ENCODE results near the gene HS2ST1. TPM values are rescaled to one million over a fixed set of nuclear protein-coding genes. Genes with fewer than 3 reads are reported as not detected.

HS2ST1 gene
- polyA plus RNA-seq, 3 donors, result 2.6 to 6.0 (median 4.2) TPM

DNA sequence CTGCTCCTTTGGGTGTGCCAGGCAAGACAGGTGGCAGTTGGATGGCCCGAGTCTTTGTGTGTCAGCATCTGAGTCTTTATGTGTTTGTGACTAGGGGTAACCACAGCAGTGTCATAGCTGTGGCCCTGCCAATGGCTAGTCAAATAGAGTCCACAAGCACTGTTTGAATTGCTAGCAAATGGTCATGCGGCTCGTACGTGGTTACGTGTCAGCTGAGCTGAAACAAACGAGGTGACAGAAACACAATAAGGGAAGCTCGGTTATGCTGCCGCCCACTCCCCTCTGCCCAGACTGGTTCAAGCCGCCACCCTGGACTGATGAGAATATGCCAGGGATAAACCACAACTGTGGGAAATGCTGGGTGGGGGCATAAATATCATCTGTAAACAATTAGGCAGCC lies 239.9 kb downstream of the HS2ST1 start:
- peaks cover 38 to 52% of the 10 kb centered on the region in 2 donors for H3K4me1 ChIP-seq (ENCODE audit: control insufficient read depth in 1 of 2, insufficient read depth in 2 of 2, low read length in 2 of 2)
- H3K27ac ChIP-seq (ENCODE audit: low read depth in 1 of 2, low read length in 2 of 2), result no peak overlapping the region
- H3K27me3 ChIP-seq (ENCODE audit: control insufficient read depth in 2 of 2, insufficient read depth in 2 of 2, low read length in 2 of 2), result no peaks in the 10 kb centered on the region
- H3K4me2 ChIP-seq (replicated peaks; ENCODE audit: extremely low read depth, low read length, poor library complexity, severe bottlenecking), result no peak overlapping the region
- H4K20me1 ChIP-seq (ENCODE audit: insufficient read depth, low read length), result no peaks in the 10 kb centered on the region
- TF ChIP-seq, protein P1, sequence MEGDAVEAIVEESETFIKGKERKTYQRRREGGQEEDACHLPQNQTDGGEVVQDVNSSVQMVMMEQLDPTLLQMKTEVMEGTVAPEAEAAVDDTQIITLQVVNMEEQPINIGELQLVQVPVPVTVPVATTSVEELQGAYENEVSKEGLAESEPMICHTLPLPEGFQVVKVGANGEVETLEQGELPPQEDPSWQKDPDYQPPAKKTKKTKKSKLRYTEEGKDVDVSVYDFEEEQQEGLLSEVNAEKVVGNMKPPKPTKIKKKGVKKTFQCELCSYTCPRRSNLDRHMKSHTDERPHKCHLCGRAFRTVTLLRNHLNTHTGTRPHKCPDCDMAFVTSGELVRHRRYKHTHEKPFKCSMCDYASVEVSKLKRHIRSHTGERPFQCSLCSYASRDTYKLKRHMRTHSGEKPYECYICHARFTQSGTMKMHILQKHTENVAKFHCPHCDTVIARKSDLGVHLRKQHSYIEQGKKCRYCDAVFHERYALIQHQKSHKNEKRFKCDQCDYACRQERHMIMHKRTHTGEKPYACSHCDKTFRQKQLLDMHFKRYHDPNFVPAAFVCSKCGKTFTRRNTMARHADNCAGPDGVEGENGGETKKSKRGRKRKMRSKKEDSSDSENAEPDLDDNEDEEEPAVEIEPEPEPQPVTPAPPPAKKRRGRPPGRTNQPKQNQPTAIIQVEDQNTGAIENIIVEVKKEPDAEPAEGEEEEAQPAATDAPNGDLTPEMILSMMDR (IDR thresholded peaks at IDR 0.05), result no peak
- DNase-seq, result no peak
- no peaks in the 10 kb centered on the region for H3K36me3 ChIP-seq (replicated peaks in 1 of 2; ENCODE audit: control insufficient read depth in 1 of 2, insufficient read depth in 2 of 2, low read length in 2 of 2)
- H3K79me2 ChIP-seq (ENCODE audit: insufficient read depth, low read length), result no peaks in the 10 kb centered on the region
- intact Hi-C loops (cut with micrococcal nuclease), result no loop called here
- no peaks in the 10 kb centered on the region for H3K9me3 ChIP-seq (replicated peaks in 1 of 2; ENCODE audit: control insufficient read depth in 1 of 2, insufficient read depth in 1 of 2, low read length in 2 of 2)
- 68% methylated on average over 8 of the region's 9 CpGs for WGBS (ENCODE audit: insufficient coverage)
- Mint-ChIP-seq H3K36me3 (no peaks in the 10 kb centered on the region), H3K4me1 (peaks cover 47% of the 10 kb centered on the region), H3K27me3 (ENCODE audit: low read depth in 3 of 3) (peaks cover 0 to 3% (median 1%) of the 10 kb centered on the region in 3 donors), H3K4me3 (no peak overlapping the region), H3K9me3 (no peaks in the 10 kb centered on the region), H3K27ac (peak overlapping the region in 1 of 7 donors; percentile 76)
- no peak overlapping the region for H2AFZ ChIP-seq (ENCODE audit: insufficient read depth, low read depth, low read length, poor library complexity, severe bottlenecking)
- no peak overlapping the region for H3K4me3 ChIP-seq (replicated peaks in 1 of 3; ENCODE audit: low read depth in 2 of 3, low read length in 3 of 3)
- H3K9ac ChIP-seq (ENCODE audit: insufficient read depth, low read length, poor library complexity, severe bottlenecking), result no peak overlapping the region

DNA sequence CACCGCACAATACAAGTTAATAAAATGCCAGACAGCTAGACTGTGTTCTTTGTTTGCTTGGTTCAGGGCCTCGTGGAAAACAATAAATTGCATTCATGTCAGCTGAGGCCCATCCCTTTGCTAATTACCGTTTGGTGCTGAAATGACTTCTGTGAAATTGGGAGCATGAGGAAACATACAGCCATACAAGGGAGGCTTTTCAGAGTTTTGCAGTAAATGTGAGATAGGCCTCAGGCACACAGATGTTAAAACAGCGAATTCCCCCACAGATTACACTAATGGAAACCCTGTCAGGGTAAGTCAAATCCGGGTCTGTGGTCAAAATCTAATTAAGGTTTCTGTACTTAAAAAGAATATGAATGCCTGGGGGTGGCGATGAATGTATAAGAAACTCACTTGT lies 240.7 kb downstream of the HS2ST1 start:
- no peak overlapping the region for H3K4me2 ChIP-seq (replicated peaks; ENCODE audit: extremely low read depth, low read length, poor library complexity, severe bottlenecking)
- H2AFZ ChIP-seq (ENCODE audit: insufficient read depth, low read depth, low read length, poor library complexity, severe bottlenecking), result no peak overlapping the region
- H3K4me1 Mint-ChIP-seq, result peaks cover 40% of the 10 kb centered on the region
- H3K9me3 Mint-ChIP-seq, result no peaks in the 10 kb centered on the region
- DNase-seq, result no peak
- no peaks in the 10 kb centered on the region for H4K20me1 ChIP-seq (ENCODE audit: insufficient read depth, low read length)
- H3K9me3 ChIP-seq (replicated peaks in 1 of 2; ENCODE audit: control insufficient read depth in 1 of 2, insufficient read depth in 1 of 2, low read length in 2 of 2), result no peaks in the 10 kb centered on the region
- H3K4me3 ChIP-seq (replicated peaks in 1 of 3; ENCODE audit: low read depth in 2 of 3, low read length in 3 of 3), result no peak overlapping the region
- H3K27me3 ChIP-seq (ENCODE audit: control insufficient read depth in 2 of 2, insufficient read depth in 2 of 2, low read length in 2 of 2), result no peaks in the 10 kb centered on the region
- H3K27ac ChIP-seq (ENCODE audit: low read depth in 1 of 2, low read length in 2 of 2), result no peak overlapping the region
- WGBS (ENCODE audit: insufficient coverage), result 90% methylated on average over 3 of the region's 6 CpGs
- no peak overlapping the region for H3K4me3 Mint-ChIP-seq
- H3K27me3 Mint-ChIP-seq (ENCODE audit: low read depth in 3 of 3), result peaks cover 0 to 3% (median 1%) of the 10 kb centered on the region in 3 donors
- no peak overlapping the region for H3K27ac Mint-ChIP-seq
- intact Hi-C loops (cut with micrococcal nuclease), result no loop called here
- H3K36me3 Mint-ChIP-seq, result no peaks in the 10 kb centered on the region
- no peaks in the 10 kb centered on the region for H3K36me3 ChIP-seq (replicated peaks in 1 of 2; ENCODE audit: control insufficient read depth in 1 of 2, insufficient read depth in 2 of 2, low read length in 2 of 2)
- peaks cover 30 to 44% of the 10 kb centered on the region in 2 donors for H3K4me1 ChIP-seq (ENCODE audit: control insufficient read depth in 1 of 2, insufficient read depth in 2 of 2, low read length in 2 of 2)
- H3K79me2 ChIP-seq (ENCODE audit: insufficient read depth, low read length), result no peaks in the 10 kb centered on the region
- TF ChIP-seq, protein P1 (IDR thresholded peaks at IDR 0.05), result no peak
- H3K9ac ChIP-seq (ENCODE audit: insufficient read depth, low read length, poor library complexity, severe bottlenecking), result no peak overlapping the region

All from CD14-positive monocyte (primary cell).